Measurements from ENCODE around the gene GYG2. TPM values are rescaled to one million over a fixed set of nuclear protein-coding genes. Genes with fewer than 3 reads are reported as not detected.

Gene GYG2
- total RNA-seq, 1 donor from 2014 or later: 1.3 TPM

DNA sequence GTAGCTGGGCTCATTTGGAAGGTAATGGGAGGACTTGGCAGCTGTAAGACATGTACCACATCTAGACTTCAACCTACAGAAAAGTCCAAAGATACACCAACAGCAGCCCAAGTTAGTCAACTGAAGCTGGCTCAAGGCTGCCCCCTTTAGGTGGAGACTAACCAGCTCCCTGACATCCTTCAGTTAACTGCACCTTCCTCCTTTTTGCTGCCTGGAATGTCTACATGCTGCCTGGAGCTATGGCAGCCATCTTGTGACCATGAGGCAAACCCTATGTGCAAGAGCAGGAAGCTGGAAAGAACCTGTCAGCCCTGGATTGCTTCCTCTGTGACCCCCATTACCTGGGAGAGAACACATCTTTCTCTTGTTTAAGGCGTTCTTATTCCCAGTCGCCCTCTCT, 74.6 kb downstream of the GYG2 start:
- Histone ChIP-seq H3K27ac (no peak overlapping the region), H3K9me3 (no peaks in the 10 kb centered on the region), H3K4me3 (no peak overlapping the region), H3K36me3 (no peaks in the 10 kb centered on the region), H3K4me1 (no peaks in the 10 kb centered on the region), H3K27me3 (ENCODE audit: low read depth) (no peaks in the 10 kb centered on the region)
- ATAC-seq (no peak), DNase-seq (no peak)
- intact Hi-C loops (cut with DNase I): no loop called here
- TF ChIP-seq, protein P1, sequence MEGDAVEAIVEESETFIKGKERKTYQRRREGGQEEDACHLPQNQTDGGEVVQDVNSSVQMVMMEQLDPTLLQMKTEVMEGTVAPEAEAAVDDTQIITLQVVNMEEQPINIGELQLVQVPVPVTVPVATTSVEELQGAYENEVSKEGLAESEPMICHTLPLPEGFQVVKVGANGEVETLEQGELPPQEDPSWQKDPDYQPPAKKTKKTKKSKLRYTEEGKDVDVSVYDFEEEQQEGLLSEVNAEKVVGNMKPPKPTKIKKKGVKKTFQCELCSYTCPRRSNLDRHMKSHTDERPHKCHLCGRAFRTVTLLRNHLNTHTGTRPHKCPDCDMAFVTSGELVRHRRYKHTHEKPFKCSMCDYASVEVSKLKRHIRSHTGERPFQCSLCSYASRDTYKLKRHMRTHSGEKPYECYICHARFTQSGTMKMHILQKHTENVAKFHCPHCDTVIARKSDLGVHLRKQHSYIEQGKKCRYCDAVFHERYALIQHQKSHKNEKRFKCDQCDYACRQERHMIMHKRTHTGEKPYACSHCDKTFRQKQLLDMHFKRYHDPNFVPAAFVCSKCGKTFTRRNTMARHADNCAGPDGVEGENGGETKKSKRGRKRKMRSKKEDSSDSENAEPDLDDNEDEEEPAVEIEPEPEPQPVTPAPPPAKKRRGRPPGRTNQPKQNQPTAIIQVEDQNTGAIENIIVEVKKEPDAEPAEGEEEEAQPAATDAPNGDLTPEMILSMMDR (IDR thresholded peaks at IDR 0.05): no peak

DNA sequence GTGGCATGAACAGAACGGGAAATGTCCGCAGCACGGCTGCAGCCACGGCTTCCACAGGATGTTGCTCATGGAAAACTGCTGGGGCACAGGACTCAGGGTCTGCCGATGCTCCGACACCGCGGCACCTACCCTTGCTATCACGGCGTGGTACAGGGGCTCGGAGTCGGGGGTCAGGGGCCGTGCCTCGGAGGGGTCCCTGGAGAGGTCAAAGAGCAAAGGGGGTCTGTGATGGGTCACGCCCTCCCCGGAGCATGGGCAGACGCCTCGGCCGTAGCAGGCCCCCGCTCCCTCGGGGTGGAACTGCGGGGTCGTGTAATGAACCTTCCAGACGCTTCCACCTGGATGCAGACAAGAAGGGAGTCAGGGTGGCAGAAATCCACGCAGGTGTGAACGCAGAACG, 78.6 kb downstream of the GYG2 start:
- intact Hi-C loops (cut with DNase I): no loop called here
- Histone ChIP-seq H3K36me3 (no peaks in the 10 kb centered on the region), H3K27ac (no peak overlapping the region), H3K4me3 (no peak overlapping the region), H3K9me3 (no peaks in the 10 kb centered on the region), H3K27me3 (ENCODE audit: low read depth) (no peaks in the 10 kb centered on the region), H3K4me1 (no peaks in the 10 kb centered on the region)
- DNase-seq (no peak), ATAC-seq (no peak)
- TF ChIP-seq, protein P1 (IDR thresholded peaks at IDR 0.05): no peak

GRCh38 chrX:2908125-2908685, 79.5 kb downstream of the GYG2 start:
- Histone ChIP-seq H3K4me1 (no peaks in the 10 kb centered on the region), H3K9me3 (no peaks in the 10 kb centered on the region), H3K4me3 (no peak overlapping the region), H3K27me3 (ENCODE audit: low read depth) (no peaks in the 10 kb centered on the region), H3K36me3 (no peaks in the 10 kb centered on the region), H3K27ac (no peak overlapping the region)
- intact Hi-C loops (cut with DNase I): no loop called here
- no peak for ATAC-seq
- TF ChIP-seq, protein P1 (IDR thresholded peaks at IDR 0.05): no peak
- no peak for DNase-seq

DNA sequence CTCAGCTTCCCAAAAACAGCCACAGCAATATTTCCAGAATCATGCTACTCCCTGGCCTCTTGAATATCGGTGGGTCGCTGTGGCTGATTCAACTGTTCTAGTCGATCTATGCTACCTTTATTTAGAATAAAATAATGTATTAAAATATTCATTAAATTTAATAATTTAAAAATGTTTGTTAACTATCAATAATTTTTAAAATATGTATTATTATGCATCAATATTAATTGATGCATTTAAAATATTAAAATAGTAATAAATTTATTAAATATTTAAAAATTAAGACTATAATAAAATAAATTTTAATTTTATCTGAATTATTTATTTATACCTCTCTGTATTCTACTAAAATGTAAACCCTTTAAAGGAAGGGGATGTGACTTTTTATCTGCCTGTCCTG, 81.4 kb downstream of the GYG2 start:
- no peak for DNase-seq
- TF ChIP-seq, protein P1 (IDR thresholded peaks at IDR 0.05): no peak
- Histone ChIP-seq H3K4me3 (no peak overlapping the region), H3K27me3 (ENCODE audit: low read depth) (no peaks in the 10 kb centered on the region), H3K36me3 (no peaks in the 10 kb centered on the region), H3K4me1 (no peaks in the 10 kb centered on the region), H3K27ac (no peak overlapping the region), H3K9me3 (no peaks in the 10 kb centered on the region)
- intact Hi-C loops (cut with DNase I): no loop called here
- no peak for ATAC-seq

- Histone ChIP-seq H3K4me1 (no peaks in the 10 kb centered on the region), H3K36me3 (no peaks in the 10 kb centered on the region), H3K27ac (no peak overlapping the region), H3K9me3 (no peaks in the 10 kb centered on the region), H3K27me3 (ENCODE audit: low read depth) (no peaks in the 10 kb centered on the region), H3K4me3 (no peak overlapping the region)
- DNase-seq (no peak), ATAC-seq (no peak)
- intact Hi-C loops (cut with DNase I): no loop called here
- TF ChIP-seq, protein P1 (IDR thresholded peaks at IDR 0.05): no peak
Observed at GRCh38 chrX:2913118-2913517, 84.4 kb downstream of the GYG2 start.

DNA sequence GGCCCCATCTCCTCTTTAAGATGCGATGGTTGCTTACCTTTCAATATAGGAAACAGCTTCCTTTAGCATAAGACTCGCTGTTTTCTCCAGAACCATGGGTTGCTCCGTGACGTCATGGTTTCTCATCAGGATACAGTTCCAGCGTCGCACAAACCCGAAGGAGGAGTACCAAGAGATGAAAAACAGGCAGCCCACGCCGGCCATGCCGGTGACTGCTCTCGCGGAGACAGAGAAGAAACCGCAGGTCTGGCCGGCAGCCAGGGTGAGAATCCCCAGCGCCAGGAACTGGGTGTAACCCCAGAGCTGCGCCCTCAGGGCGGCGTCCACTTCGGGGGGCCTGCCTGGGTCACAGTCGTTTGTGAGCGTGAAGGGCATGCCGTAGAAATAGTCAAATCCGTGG, 89.0 kb downstream of the GYG2 start:
- Histone ChIP-seq H3K9me3 (no peaks in the 10 kb centered on the region), H3K27me3 (ENCODE audit: low read depth) (no peaks in the 10 kb centered on the region), H3K4me3 (no peak overlapping the region), H3K27ac (no peak overlapping the region), H3K36me3 (peaks cover 21% of the 10 kb centered on the region), H3K4me1 (no peaks in the 10 kb centered on the region)
- TF ChIP-seq, protein P1 (IDR thresholded peaks at IDR 0.05): no peak
- DNase-seq (no peak), ATAC-seq (no peak)
- intact Hi-C loops (cut with DNase I): no loop called here

Data from lower lobe of right lung (tissue), 2 donors.